GM12878 (cell line): Measurements from ENCODE around the gene TEKT5. TPM values are rescaled to one million over a fixed set of nuclear protein-coding genes. Genes with fewer than 3 reads are reported as not detected.

Source experiments
- ATF7 ChIP-seq: fragments of 450-650 bp; IDR thresholded peaks from 2 replicates; pipeline ENCODE4 v1.6.1; 2016; ENCODE audit warnings: low read depth, mild to moderate bottlenecking
- BCL11A ChIP-seq: IDR thresholded peaks from 2 replicates; pipeline ENCODE4 v1.6.1; 2011; ENCODE audit warnings: low read depth, low read length
- CHD1 ChIP-seq: IDR thresholded peaks from 2 replicates; pipeline ENCODE4 v1.6.1; 2012; ENCODE audit warnings: low read depth, low read length, improper control_type of control experiment
- E2F8 ChIP-seq: fragments of 450-650 bp; IDR thresholded peaks from 2 replicates; pipeline ENCODE4 v1.6.1; 2018; ENCODE audit warnings: mild to moderate bottlenecking, low read depth, moderate library complexity; ENCODE audit not compliant: partially characterized antibody
- EZH2 ChIP-seq: IDR thresholded peaks from 2 replicates; pipeline ENCODE4 v1.6.1; 2012; ENCODE audit warnings: low read depth, mild to moderate bottlenecking, control low read depth, inconsistent platforms, low read length, borderline replicate concordance; ENCODE audit not compliant: control insufficient read depth
- IKZF2 ChIP-seq, 2 experiments: fragments of 450-650 bp; IDR thresholded peaks; 2 replicates each; pipeline ENCODE4 v1.6.1; 2017; ENCODE audit warnings: mild to moderate bottlenecking in 2 of 2, moderate library complexity in 2 of 2
- JUND ChIP-seq: IDR thresholded peaks from 2 replicates; pipeline ENCODE4 v1.6.1; 2012; ENCODE audit warnings: low read depth, mild to moderate bottlenecking, low read length, improper control_type of control experiment, moderate library complexity
- KLF5 ChIP-seq: fragments of 450-650 bp; IDR thresholded peaks from 2 replicates; pipeline ENCODE4 v1.6.1; 2014; ENCODE audit warnings: mild to moderate bottlenecking; ENCODE audit not compliant: partially characterized antibody
- LARP7 ChIP-seq: fragments of 450-650 bp; IDR thresholded peaks from 2 replicates; pipeline ENCODE4 v1.6.1; 2017; ENCODE audit warnings: mild to moderate bottlenecking
- MAX ChIP-seq: IDR thresholded peaks from 2 replicates; pipeline ENCODE4 v1.6.1; 2012; ENCODE audit warnings: low read depth, low read length, improper control_type of control experiment
- NR2F1 ChIP-seq: fragments of 450-650 bp; conservative IDR thresholded peaks from 2 replicates; pipeline ENCODE4 v1.6.1; 2017; ENCODE audit warnings: mild to moderate bottlenecking
- NRF1 ChIP-seq: conservative IDR thresholded peaks from 2 replicates; pipeline ENCODE4 v1.6.1; 2011; ENCODE audit warnings: mild to moderate bottlenecking, low read depth, low read length, improper control_type of control experiment
- PML ChIP-seq: IDR thresholded peaks from 2 replicates; pipeline ENCODE4 v1.6.1; 2012; ENCODE audit warnings: low read length, inconsistent platforms
- RAD51 ChIP-seq: fragments of 450-650 bp; IDR thresholded peaks from 2 replicates; pipeline ENCODE4 v1.6.1; 2016; ENCODE audit warnings: moderate library complexity, mild to moderate bottlenecking, inconsistent platforms
- RBBP5 ChIP-seq: fragments of 200-600 bp; sonication (generic); conservative IDR thresholded peaks from 2 replicates; pipeline ENCODE4 v1.6.1; 2016
- SREBF1 ChIP-seq: IDR thresholded peaks from 2 replicates; pipeline ENCODE4 v1.6.1; 2012; ENCODE audit warnings: mild to moderate bottlenecking, low read length
- TARDBP ChIP-seq: IDR thresholded peaks from 2 replicates; pipeline ENCODE4 v1.6.1; 2016; ENCODE audit warnings: borderline replicate concordance
- WRNIP1 ChIP-seq: IDR thresholded peaks from 2 replicates; pipeline ENCODE4 v1.6.1; 2011; ENCODE audit warnings: low read depth, low read length, improper control_type of control experiment, borderline replicate concordance
- polyA plus RNA-seq, 11 experiments: library from polyadenylated mRNA; depleted of rRNA in 4 of 11; unstranded in 6 of 11; stranded (reverse) in 5 of 11; fragments of >200 nt; fragmentation: Nextera tagmentation in 4 of 11; fragmentation: Illumina TruSeq in 1 of 11; extraction: Ambion mirVana in 4 of 11; extraction: Trizol in 1 of 11; gene quantifications; 1 replicate in 1 of 11; 2 replicates in 10 of 11; pipeline versions ENCODE4 v1.2.1 to v1.2.3, GENCODE V29; 2011 to 2016; ENCODE audit warnings: inconsistent platforms in 2 of 11, missing spikeins in 2 of 11, low read depth in 1 of 11
- total RNA-seq, 4 experiments: library from RNA; depleted of rRNA in 3 of 4; stranded (reverse); fragments of >200 nt in 3 of 4; fragmentation: Illumina TruSeq in 1 of 4; extraction: Trizol in 1 of 4; gene quantifications; 2 replicates each; pipeline versions ENCODE4 v1.2.1 to v1.2.3, GENCODE V29; 2013 to 2021
- TF ChIP-seq, protein P1 (sequence below): fragments of 450-650 bp; formaldehyde crosslinking; IDR thresholded peaks from 2 replicates; pipeline ENCODE4 v1.4.0; 2022; ENCODE audit warnings: mild to moderate bottlenecking, moderate library complexity
- TF ChIP-seq, protein P2 (sequence below): fragments of 450-650 bp; IDR thresholded peaks from 2 replicates; pipeline ENCODE4 v1.6.1; 2016; ENCODE audit warnings: mild to moderate bottlenecking
- TF ChIP-seq, protein P3 (sequence below): fragments of 450-650 bp; IDR thresholded peaks from 2 replicates; pipeline ENCODE4 v1.6.1; 2016; ENCODE audit warnings: mild to moderate bottlenecking
- TF ChIP-seq, protein P4 (sequence below): fragments of 450-650 bp; IDR thresholded peaks from 2 replicates; pipeline ENCODE4 v1.6.1; 2014; ENCODE audit warnings: mild to moderate bottlenecking

Gene TEKT5
- total and polyA plus RNA-seq, 10 of the 15 experiments (the other 5 are each of a cell fraction or from before 2014, with no cell fraction given): 0.19 to 2.2 (median 0.68) TPM; not detected in 1

DNA sequence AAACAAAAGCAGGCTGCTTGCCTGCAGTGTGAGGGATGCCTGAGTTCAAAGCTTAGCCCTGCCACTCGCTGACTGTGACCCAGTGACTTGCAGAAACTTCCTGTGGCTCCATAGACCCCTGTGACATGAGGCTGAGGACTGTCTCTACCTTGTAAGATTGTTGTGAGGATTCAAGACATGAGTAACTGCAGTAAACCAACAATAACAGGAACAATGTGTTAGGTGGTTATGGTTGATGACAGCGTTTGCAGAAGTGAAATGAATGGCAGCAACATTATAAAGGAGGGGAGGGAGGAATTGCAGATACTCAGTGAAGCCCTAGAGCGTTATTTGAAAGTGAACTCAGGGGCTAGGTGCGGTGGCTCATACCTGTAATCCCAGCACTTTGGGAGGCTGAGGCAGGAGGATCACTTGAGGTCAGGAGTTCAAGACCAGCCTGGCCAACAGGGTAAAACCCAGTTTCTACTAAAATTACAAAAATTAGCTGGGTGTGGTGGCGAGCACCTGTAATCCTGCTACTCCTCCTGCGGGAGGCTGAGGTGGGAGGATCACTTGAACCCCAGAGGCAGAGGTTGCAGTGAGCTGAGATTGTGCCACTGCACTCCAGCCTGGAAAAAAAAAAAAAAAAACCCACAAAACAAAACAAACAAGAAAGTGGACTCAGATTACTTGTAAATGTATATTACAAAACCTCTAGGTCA lies 80.8 kb downstream of the TEKT5 start (continued):
- no peak for TF ChIP-seq WRNIP1
- no peak for TF ChIP-seq MAX
- TF ChIP-seq, protein P1, sequence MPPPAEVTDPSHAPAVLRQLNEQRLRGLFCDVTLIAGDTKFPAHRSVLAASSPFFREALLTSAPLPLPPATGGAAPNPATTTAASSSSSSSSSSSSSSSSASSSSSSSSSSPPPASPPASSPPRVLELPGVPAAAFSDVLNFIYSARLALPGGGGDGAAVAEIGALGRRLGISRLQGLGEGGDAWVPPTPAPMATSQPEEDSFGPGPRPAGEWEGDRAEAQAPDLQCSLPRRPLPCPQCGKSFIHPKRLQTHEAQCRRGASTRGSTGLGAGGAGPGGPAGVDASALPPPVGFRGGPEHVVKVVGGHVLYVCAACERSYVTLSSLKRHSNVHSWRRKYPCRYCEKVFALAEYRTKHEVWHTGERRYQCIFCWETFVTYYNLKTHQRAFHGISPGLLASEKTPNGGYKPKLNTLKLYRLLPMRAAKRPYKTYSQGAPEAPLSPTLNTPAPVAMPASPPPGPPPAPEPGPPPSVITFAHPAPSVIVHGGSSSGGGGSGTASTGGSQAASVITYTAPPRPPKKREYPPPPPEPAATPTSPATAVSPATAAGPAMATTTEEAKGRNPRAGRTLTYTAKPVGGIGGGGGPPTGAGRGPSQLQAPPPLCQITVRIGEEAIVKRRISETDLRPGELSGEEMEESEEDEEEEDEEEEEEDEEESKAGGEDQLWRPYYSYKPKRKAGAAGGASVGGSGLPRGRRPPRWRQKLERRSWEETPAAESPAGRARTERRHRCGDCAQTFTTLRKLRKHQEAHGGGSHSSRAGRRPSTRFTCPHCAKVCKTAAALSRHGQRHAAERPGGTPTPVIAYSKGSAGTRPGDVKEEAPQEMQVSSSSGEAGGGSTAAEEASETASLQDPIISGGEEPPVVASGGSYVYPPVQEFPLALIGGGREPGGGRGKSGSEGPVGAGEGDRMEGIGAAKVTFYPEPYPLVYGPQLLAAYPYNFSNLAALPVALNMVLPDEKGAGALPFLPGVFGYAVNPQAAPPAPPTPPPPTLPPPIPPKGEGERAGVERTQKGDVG (CRISPR knock-in tag): no peak
- TF ChIP-seq EZH2: no peak
- no peak for TF ChIP-seq E2F8
- TF ChIP-seq KLF5: no peak
- TF ChIP-seq NRF1: no peak
- no peak for TF ChIP-seq RBBP5
- TF ChIP-seq BCL11A: no peak
- TF ChIP-seq LARP7: no peak
- TF ChIP-seq CHD1: no peak
- TF ChIP-seq IKZF2 (IDR thresholded peaks at IDR 0.05): peak; percentile 56 to 58; a peak in 2 of 4 replicates
- TF ChIP-seq JUND: no peak
- TF ChIP-seq NR2F1: no peak
- TF ChIP-seq ATF7: peak; percentile 49
- no peak for TF ChIP-seq PML
- TF ChIP-seq, protein P2, sequence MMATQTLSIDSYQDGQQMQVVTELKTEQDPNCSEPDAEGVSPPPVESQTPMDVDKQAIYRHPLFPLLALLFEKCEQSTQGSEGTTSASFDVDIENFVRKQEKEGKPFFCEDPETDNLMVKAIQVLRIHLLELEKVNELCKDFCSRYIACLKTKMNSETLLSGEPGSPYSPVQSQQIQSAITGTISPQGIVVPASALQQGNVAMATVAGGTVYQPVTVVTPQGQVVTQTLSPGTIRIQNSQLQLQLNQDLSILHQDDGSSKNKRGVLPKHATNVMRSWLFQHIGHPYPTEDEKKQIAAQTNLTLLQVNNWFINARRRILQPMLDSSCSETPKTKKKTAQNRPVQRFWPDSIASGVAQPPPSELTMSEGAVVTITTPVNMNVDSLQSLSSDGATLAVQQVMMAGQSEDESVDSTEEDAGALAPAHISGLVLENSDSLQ: peak; percentile 86
- no peak for TF ChIP-seq RAD51
- TF ChIP-seq, protein P3, sequence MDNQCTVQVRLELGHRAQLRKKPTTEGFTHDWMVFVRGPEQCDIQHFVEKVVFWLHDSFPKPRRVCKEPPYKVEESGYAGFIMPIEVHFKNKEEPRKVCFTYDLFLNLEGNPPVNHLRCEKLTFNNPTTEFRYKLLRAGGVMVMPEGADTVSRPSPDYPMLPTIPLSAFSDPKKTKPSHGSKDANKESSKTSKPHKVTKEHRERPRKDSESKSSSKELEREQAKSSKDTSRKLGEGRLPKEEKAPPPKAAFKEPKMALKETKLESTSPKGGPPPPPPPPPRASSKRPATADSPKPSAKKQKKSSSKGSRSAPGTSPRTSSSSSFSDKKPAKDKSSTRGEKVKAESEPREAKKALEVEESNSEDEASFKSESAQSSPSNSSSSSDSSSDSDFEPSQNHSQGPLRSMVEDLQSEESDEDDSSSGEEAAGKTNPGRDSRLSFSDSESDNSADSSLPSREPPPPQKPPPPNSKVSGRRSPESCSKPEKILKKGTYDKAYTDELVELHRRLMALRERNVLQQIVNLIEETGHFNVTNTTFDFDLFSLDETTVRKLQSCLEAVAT: no peak
- no peak for TF ChIP-seq SREBF1
- TF ChIP-seq TARDBP: no peak
- TF ChIP-seq, protein P4, sequence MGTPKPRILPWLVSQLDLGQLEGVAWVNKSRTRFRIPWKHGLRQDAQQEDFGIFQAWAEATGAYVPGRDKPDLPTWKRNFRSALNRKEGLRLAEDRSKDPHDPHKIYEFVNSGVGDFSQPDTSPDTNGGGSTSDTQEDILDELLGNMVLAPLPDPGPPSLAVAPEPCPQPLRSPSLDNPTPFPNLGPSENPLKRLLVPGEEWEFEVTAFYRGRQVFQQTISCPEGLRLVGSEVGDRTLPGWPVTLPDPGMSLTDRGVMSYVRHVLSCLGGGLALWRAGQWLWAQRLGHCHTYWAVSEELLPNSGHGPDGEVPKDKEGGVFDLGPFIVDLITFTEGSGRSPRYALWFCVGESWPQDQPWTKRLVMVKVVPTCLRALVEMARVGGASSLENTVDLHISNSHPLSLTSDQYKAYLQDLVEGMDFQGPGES: no peak
